GM10266 (cell line): Measurements from ENCODE around the gene KCNG2.

Source experiments
- DNase-seq: peaks from one replicate; pipeline ENCODE4 v3.0.0; 2012; ENCODE audit errors: extremely low spot score
- TF ChIP-seq, protein P1 (sequence below): IDR thresholded peaks from 2 replicates; pipeline ENCODE4 v1.5.1; 2012; ENCODE audit warnings: mild to moderate bottlenecking, low read depth; ENCODE audit not compliant: control insufficient read depth, insufficient read depth; ENCODE audit errors: missing control alignments

KCNG2 gene

GRCh38 chr18:79798346-79798998, 734 bp downstream of the KCNG2 start:
- DNase-seq: no peak
- TF ChIP-seq, protein P1, sequence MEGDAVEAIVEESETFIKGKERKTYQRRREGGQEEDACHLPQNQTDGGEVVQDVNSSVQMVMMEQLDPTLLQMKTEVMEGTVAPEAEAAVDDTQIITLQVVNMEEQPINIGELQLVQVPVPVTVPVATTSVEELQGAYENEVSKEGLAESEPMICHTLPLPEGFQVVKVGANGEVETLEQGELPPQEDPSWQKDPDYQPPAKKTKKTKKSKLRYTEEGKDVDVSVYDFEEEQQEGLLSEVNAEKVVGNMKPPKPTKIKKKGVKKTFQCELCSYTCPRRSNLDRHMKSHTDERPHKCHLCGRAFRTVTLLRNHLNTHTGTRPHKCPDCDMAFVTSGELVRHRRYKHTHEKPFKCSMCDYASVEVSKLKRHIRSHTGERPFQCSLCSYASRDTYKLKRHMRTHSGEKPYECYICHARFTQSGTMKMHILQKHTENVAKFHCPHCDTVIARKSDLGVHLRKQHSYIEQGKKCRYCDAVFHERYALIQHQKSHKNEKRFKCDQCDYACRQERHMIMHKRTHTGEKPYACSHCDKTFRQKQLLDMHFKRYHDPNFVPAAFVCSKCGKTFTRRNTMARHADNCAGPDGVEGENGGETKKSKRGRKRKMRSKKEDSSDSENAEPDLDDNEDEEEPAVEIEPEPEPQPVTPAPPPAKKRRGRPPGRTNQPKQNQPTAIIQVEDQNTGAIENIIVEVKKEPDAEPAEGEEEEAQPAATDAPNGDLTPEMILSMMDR: no peak

GRCh38 chr18:79798999-79799370, 1.2 kb downstream of the KCNG2 start:
- no peak for DNase-seq
- TF ChIP-seq, protein P1: no peak

DNA sequence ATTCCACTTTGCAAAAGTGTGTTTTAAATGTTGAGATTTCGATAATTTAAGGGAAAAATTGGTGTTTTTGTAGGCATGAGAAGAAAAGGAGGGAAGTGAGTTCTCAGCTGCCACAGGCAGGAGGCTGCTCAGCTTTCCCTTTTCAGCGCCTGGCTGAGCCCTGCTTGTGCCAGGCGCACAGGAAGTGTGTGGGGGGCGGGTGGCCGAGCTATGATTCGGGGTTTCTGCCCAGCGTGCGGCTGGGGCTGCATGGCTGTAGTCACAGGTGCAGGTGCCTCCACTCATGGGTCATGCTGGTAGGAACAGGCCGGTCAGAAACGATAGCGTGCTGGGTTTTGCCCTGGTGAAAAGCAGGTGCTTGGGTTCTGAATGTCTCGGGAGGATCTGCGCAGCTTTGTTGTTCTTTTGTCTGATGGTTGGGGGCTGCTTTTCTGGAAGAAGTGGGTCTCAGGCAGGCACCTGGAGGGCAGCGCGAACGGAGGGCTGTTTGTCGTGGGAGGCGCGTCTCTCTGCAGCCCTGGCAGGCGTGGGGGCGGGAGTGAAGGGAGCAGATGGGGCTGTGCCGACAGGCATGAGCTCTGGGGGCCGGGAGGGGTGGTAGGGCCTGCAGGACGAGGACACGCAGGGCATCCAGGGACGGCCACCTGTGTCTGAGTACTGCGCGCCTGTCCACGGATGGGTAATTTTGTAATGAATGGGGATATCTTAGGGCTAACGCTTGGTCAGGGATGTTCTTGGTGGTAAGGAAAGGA, 2.1 kb downstream of the KCNG2 start:
- TF ChIP-seq, protein P1: no peak
- no peak for DNase-seq

DNA sequence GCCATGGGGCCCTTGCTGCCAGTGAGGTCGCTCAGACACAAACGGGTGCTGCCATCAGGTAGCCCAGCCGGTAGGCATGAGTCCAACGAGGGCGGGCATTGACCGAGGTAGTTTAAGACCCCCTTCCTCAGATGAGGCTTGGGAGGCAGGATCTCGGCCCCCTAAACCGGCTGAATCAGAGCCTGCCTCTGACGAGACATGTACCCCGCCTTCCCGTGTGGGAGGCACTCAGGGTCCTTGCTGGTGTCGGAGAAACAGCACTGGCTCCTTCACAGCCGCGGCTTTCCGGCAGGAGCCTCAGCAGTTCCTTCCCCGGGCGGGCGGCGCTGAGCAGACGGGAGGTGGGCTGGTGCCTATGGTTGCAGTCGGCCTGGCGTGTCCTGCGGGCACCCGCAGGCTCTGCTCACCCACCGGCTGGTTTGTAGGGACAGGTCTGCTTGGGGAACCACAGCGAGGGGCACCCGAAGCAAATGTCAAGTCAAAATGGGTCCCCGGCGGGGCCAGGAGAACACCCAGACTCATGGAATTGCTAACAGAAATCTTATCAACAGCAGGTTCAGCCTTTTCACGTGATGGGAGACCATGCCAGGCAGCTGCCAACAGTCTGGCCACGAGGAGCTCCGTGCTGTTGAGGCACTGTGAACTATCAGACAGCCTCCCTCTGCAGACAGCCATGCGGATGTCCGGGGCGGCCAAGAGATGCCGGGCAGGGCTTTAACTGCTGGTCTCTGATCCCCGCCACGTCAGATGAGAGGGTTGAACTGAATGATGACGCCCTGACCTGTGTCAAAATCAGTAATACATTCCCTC, 2.8 kb downstream of the KCNG2 start:
- DNase-seq: no peak
- TF ChIP-seq, protein P1: no peak

- no peak for DNase-seq
- TF ChIP-seq, protein P1: no peak
These were observed 3.5 kb downstream of the KCNG2 start for GRCh38 chr18:79801217-79801616.

- DNase-seq: no peak
- TF ChIP-seq, protein P1: no peak
These were observed 3.9 kb downstream of the KCNG2 start for GRCh38 chr18:79801641-79802040.
